Neutrophil (primary cell): ENCODE measurements around the gene DCAF7.

ENCODE experiments used
- H3K27ac ChIP-seq: fragments of 200-600 bp; sonication (generic); 2 replicates; pipeline ENCODE4 v1.5.1; 2016; ENCODE audit warnings: mild to moderate bottlenecking, moderate library complexity
- H3K27me3 ChIP-seq: fragments of 200-600 bp; sonication (generic); 2 replicates; pipeline ENCODE4 v1.6.0; 2016; ENCODE audit warnings: mild to moderate bottlenecking
- H3K36me3 ChIP-seq: fragments of 200-600 bp; sonication (generic); 2 replicates; pipeline ENCODE4 v1.5.1; 2017
- H3K4me1 ChIP-seq, 2 experiments: fragments of 200-600 bp in 1 of 2; sonication (generic) in 1 of 2; 1 replicate in 1 of 2; 2 replicates in 1 of 2; pipeline versions ENCODE4 v1.5.1 to v1.6.1; 2013 to 2016; ENCODE audit warnings: low read depth in 1 of 2, low read length in 1 of 2, mild to moderate bottlenecking in 1 of 2, moderate library complexity in 1 of 2; ENCODE audit not compliant: control insufficient read depth in 1 of 2, insufficient read depth in 1 of 2
- H3K4me3 ChIP-seq, 2 experiments: fragments of 200-600 bp in 1 of 2; sonication (generic) in 1 of 2; 1 replicate in 1 of 2; 2 replicates in 1 of 2; pipeline ENCODE4 v1.5.1; 2013 to 2016; ENCODE audit warnings: low read depth in 1 of 2, low read length in 1 of 2, mild to moderate bottlenecking in 1 of 2, moderate library complexity in 1 of 2
- H3K9me3 ChIP-seq: fragments of 200-600 bp; sonication (generic); 2 replicates; pipeline ENCODE4 v1.5.1; 2016
- TF ChIP-seq, protein P1 (sequence below): fragments of 200-600 bp; sonication (generic); IDR thresholded peaks from 2 replicates; pipeline ENCODE4 v1.5.1; 2016; ENCODE audit warnings: antibody characterized with exemption

The DCAF7 gene

DNA sequence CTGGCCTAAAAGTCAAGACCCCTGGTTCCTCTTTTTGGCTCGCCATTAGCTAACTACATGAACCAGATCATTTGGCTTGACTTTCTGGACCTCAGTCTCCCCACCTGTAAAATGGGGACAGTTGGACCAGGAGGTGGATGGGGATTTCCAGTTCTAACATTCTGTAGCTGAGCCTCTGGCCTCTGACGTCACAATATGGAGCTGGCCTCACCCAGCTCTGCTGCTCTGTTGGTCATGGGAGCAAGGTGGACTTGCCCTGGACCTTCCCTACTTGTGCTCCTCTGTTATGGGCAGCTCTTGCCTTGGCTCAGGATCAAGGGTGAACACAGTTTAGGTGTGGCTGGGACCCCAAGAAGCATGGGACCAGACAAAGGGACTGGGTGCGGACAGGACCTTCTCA lies 43.6 kb upstream of the DCAF7 start:
- H3K9me3 ChIP-seq, result no peaks in the 10 kb centered on the region
- H3K4me1 ChIP-seq, result no peaks in the 10 kb centered on the region
- H3K27ac ChIP-seq, result no peak overlapping the region
- H3K4me3 ChIP-seq, result no peak overlapping the region
- H3K36me3 ChIP-seq, result no peaks in the 10 kb centered on the region
- peaks cover 23% of the 10 kb centered on the region for H3K27me3 ChIP-seq
- TF ChIP-seq, protein P1, sequence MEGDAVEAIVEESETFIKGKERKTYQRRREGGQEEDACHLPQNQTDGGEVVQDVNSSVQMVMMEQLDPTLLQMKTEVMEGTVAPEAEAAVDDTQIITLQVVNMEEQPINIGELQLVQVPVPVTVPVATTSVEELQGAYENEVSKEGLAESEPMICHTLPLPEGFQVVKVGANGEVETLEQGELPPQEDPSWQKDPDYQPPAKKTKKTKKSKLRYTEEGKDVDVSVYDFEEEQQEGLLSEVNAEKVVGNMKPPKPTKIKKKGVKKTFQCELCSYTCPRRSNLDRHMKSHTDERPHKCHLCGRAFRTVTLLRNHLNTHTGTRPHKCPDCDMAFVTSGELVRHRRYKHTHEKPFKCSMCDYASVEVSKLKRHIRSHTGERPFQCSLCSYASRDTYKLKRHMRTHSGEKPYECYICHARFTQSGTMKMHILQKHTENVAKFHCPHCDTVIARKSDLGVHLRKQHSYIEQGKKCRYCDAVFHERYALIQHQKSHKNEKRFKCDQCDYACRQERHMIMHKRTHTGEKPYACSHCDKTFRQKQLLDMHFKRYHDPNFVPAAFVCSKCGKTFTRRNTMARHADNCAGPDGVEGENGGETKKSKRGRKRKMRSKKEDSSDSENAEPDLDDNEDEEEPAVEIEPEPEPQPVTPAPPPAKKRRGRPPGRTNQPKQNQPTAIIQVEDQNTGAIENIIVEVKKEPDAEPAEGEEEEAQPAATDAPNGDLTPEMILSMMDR, result no peak

DNA sequence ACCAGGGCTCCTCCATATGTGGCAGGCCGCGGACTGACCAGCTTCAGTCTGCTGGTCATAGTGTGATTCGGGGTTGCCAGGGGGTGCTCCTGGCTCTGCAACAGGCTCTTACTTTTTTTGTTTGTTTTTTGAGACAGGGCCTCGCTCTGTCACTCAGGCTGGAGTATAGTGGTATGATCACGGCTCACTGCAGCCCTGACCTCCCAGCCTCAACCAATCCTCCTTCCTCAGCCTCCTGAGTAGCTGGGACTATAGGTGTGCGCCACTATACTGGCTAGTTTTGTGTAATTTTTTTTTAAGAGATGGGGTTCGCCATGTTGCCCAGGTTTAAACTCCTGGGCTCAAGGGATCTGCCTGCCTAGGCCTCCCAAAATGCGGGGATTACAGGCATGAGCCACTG lies 38.9 kb upstream of the DCAF7 start:
- TF ChIP-seq, protein P1, result no peak
- H3K27ac ChIP-seq, result no peak overlapping the region
- H3K36me3 ChIP-seq, result no peaks in the 10 kb centered on the region
- H3K27me3 ChIP-seq, result peaks cover 17% of the 10 kb centered on the region
- no peak overlapping the region for H3K4me3 ChIP-seq
- no peaks in the 10 kb centered on the region for H3K4me1 ChIP-seq
- no peaks in the 10 kb centered on the region for H3K9me3 ChIP-seq

DNA sequence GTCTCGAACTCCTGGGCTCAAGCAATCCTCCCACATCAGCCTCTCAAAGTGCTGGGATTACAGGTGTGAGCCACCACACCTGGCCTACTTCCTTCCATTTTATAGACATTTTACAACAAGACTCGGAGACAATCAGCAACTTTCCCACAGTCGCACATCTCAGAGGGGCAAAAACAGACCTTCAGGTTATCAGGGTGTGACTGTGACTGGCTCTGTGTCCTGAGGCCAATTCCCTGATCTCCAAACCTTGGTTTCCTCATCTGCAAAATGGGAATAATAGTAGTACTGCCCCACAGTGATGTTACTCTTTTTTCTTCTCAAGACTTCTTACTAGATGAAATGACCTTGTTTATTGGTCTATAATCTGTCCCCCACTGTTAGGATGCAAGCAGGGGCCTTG lies 37.9 kb upstream of the DCAF7 start:
- TF ChIP-seq, protein P1, result no peak
- H3K9me3 ChIP-seq, result no peaks in the 10 kb centered on the region
- H3K4me1 ChIP-seq, result no peaks in the 10 kb centered on the region
- peaks cover 24% of the 10 kb centered on the region for H3K27me3 ChIP-seq
- no peak overlapping the region for H3K27ac ChIP-seq
- H3K4me3 ChIP-seq, result no peak overlapping the region
- H3K36me3 ChIP-seq, result no peaks in the 10 kb centered on the region

DNA sequence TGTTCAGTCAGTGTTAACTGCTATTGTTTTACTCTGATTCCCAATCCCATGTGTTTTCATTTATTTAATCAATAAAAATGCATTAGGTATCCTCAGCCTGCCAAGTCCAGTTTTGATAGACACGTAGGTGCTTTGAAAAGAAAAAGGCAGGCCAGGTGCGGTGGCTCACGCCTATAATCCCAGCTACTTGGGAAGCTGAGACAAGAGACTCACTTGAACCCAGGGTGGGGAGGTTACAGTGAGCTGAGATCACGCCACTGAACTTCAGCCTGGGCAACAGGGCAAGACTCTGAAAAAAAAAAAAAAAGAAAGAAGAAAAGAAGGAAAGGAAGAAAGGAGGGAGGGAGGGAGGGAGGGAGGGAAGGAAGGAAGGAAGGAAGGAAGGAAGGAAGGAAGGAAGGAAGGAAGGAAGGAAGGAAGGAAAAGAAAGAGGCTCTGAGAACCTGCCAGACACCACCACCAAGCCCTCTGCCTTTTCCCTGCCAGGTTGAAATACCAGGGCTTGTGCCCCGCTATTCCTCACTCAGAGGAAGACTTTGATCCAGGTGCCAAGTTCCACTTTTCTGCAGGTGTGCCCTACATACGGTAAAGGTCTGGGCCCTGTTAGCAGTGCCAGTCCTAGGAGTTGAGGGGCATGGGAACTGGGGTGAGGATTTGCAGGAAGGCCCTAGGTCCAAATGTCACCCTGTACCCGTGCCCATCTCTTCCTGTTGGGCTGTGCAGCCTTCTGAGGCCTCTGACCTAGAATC lies 37.2 kb upstream of the DCAF7 start:
- no peaks in the 10 kb centered on the region for H3K9me3 ChIP-seq
- H3K27ac ChIP-seq, result no peak overlapping the region
- no peaks in the 10 kb centered on the region for H3K36me3 ChIP-seq
- peaks cover 26% of the 10 kb centered on the region for H3K27me3 ChIP-seq
- no peaks in the 10 kb centered on the region for H3K4me1 ChIP-seq
- H3K4me3 ChIP-seq, result no peak overlapping the region
- TF ChIP-seq, protein P1, result no peak

DNA sequence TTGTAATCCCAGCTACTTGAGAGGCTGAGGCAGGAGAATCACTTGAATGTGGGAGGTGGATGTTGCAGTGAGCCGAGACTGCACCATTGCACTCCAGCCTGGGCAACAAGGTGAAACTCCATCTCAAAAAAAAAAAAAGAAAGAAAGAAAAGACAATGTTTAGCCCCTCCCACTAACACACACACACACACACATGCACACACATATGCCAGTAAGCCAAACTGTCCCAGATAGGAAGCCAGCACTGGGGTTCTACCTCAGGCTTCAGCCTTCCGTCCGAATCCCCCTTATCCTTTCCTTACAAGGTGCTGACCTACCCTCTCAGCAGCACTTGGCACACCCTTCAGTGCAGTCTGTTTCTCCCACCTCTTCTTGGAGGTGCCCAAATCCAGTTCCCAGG lies 35.8 kb upstream of the DCAF7 start:
- Histone ChIP-seq H3K4me3 (no peak overlapping the region), H3K27ac (no peak overlapping the region), H3K4me1 (no peaks in the 10 kb centered on the region), H3K36me3 (no peaks in the 10 kb centered on the region), H3K27me3 (peaks cover 32% of the 10 kb centered on the region), H3K9me3 (no peaks in the 10 kb centered on the region)
- TF ChIP-seq, protein P1, result no peak
